ENCODE data around the gene NSD1. TPM values are rescaled to one million over a fixed set of nuclear protein-coding genes. Genes with fewer than 3 reads are reported as not detected.

Gene NSD1
- polyA plus RNA-seq, 1 donor from 2014 or later, result 12.8 TPM

- Histone ChIP-seq H3K27me3 (ENCODE audit: insufficient read depth, low read depth, low read length) (no peaks in the 10 kb centered on the region), H3K9me2 (ENCODE audit: insufficient read depth, low read length) (no peaks in the 10 kb centered on the region), H2AFZ (ENCODE audit: low read depth, low read length) (no peak overlapping the region), H3K27ac (ENCODE audit: low read length) (no peak overlapping the region), H3F3A (ENCODE audit: insufficient read depth, low read length, poor library complexity, severe bottlenecking) (no peaks in the 10 kb centered on the region), H3K9me3 (ENCODE audit: low read length) (no peaks in the 10 kb centered on the region), H4K20me1 (ENCODE audit: insufficient read depth) (no peaks in the 10 kb centered on the region), H3K79me2 (replicated peaks; ENCODE audit: insufficient read depth, low read length) (no peaks in the 10 kb centered on the region), H3K4me2 (ENCODE audit: low read length) (no peak overlapping the region), H3K36me3 (ENCODE audit: insufficient read depth, low read length) (no peaks in the 10 kb centered on the region), H3K4me3 (ENCODE audit: low read length) (no peak overlapping the region), H3K9ac (ENCODE audit: low read length) (no peak overlapping the region)
- TF ChIP-seq EZH2 (IDR thresholded peaks at IDR 0.05; ENCODE audit: borderline replicate concordance, insufficient read depth, low read length, poor library complexity, severe bottlenecking) (no peak), TAF1 (IDR thresholded peaks at IDR 0.05; ENCODE audit: low read depth) (no peak), SMC3 (conservative IDR thresholded peaks at IDR 0.05; ENCODE audit: poor library complexity) (no peak), RAD21 (conservative IDR thresholded peaks at IDR 0.05) (no peak), REST (IDR thresholded peaks at IDR 0.05; ENCODE audit: borderline replicate concordance) (no peak)
Observed at GRCh38 chr5:177093082-177093712, 40.4 kb upstream of the NSD1 start.

- TF ChIP-seq MXI1 (conservative IDR thresholded peaks at IDR 0.05; ENCODE audit: poor library complexity, severe bottlenecking) (no peak), EZH2 (IDR thresholded peaks at IDR 0.05; ENCODE audit: borderline replicate concordance, insufficient read depth, low read length, poor library complexity, severe bottlenecking) (no peak), SMC3 (conservative IDR thresholded peaks at IDR 0.05; ENCODE audit: poor library complexity) (no peak), TAF1 (IDR thresholded peaks at IDR 0.05; ENCODE audit: low read depth) (no peak), RAD21 (conservative IDR thresholded peaks at IDR 0.05) (no peak), CTCF (IDR thresholded peaks at IDR 0.05; ENCODE audit: poor library complexity, severe bottlenecking) (no peak), REST (IDR thresholded peaks at IDR 0.05; ENCODE audit: borderline replicate concordance) (no peak), EP300 (conservative IDR thresholded peaks at IDR 0.05; ENCODE audit: poor library complexity, severe bottlenecking) (no peak), POLR2AphosphoS5 (IDR thresholded peaks at IDR 0.05) (no peak)
- no peaks in the 10 kb centered on the region for H3K79me2 ChIP-seq (replicated peaks; ENCODE audit: insufficient read depth, low read length)
- H3F3A ChIP-seq (ENCODE audit: insufficient read depth, low read length, poor library complexity, severe bottlenecking), result no peaks in the 10 kb centered on the region
- H3K9me3 ChIP-seq (ENCODE audit: low read length), result no peaks in the 10 kb centered on the region
- no peaks in the 10 kb centered on the region for H3K9me2 ChIP-seq (ENCODE audit: insufficient read depth, low read length)
- no peak overlapping the region for H2AFZ ChIP-seq (ENCODE audit: low read depth, low read length)
- no peaks in the 10 kb centered on the region for H4K20me1 ChIP-seq (ENCODE audit: insufficient read depth)
- no peak overlapping the region for H3K27ac ChIP-seq (ENCODE audit: low read length)
- no peaks in the 10 kb centered on the region for H3K36me3 ChIP-seq (ENCODE audit: insufficient read depth, low read length)
- H3K9ac ChIP-seq (ENCODE audit: low read length), result no peak overlapping the region
- H3K4me2 ChIP-seq (ENCODE audit: low read length), result no peak overlapping the region
- no peaks in the 10 kb centered on the region for H3K27me3 ChIP-seq (ENCODE audit: insufficient read depth, low read depth, low read length)
- H3K4me3 ChIP-seq (ENCODE audit: low read length), result no peak overlapping the region
Observed at GRCh38 chr5:177093803-177094202, 39.8 kb upstream of the NSD1 start.

Data from neural cell (in vitro differentiated cells).